ENCODE data around the gene DICER1. TPM values are rescaled to one million over a fixed set of nuclear protein-coding genes. Genes with fewer than 3 reads are reported as not detected.

Gene DICER1
- total and polyA plus RNA-seq, 2 experiments from 2014 or later, result 21.4 to 59.2 TPM

DNA sequence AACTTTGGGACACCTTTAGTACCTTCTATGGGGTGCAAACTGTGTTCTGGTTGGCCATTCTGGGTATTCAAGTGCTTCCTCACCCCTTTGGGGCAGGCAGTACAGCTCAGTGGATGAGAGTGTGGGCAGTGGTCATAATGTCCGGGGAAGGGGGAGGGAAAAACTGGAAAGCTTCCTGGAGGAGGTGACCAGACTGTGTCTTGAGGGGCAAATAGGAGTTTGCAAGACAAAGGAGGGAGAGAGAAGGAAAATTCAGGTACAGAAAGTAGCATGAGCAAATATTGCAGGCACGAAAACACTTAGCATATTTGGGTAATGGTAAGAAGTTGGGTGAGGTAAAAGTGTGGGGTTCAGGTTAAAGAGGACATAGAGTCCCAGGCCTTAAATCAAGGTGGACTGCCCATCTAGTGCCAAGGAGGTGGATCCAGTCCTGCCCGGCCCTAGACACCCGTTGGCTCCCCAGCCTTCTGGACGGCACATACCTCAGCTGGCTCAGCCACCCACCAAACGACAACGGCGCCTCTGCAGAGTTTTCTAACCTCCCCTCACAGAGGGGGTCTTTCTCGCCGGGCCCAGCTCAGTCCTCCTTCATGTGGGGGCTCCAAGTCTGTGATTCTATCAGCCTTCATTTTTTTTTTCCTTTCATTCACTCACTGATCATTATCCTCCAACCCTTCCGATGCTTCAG lies 86.4 kb downstream of the DICER1 start:
- no peak overlapping the region for H3K4me3 Mint-ChIP-seq
- Histone ChIP-seq H3K9me2 (ENCODE audit: insufficient read depth) (peaks cover 14% of the 10 kb centered on the region; the same call in 1 of the 2 replicates), H3F3A (replicated peaks; ENCODE audit: low read depth) (no peaks in the 10 kb centered on the region), H3K36me3 (ENCODE audit: insufficient read depth) (no peaks in the 10 kb centered on the region), H3K27me3 (ENCODE audit: insufficient read depth) (no peaks in the 10 kb centered on the region), H3K4me1 (ENCODE audit: insufficient read depth) (no peaks in the 10 kb centered on the region), H3K27ac (ENCODE audit: low read depth) (no peak overlapping the region), H3K4me3 (no peak overlapping the region), H3K79me2 (replicated peaks; ENCODE audit: insufficient read depth) (no peaks in the 10 kb centered on the region), H2AFZ (no peak overlapping the region), H3K4me2 (no peak overlapping the region), H4K20me1 (replicated peaks; ENCODE audit: insufficient read depth) (no peaks in the 10 kb centered on the region)
- ATAC-seq, result no peak
- H3K36me3 Mint-ChIP-seq (ENCODE audit: low read depth), result no peaks in the 10 kb centered on the region
- H3K9me3 Mint-ChIP-seq, result no peaks in the 10 kb centered on the region
- no peak overlapping the region; the same call in 1 of the 2 replicates for H3K27ac Mint-ChIP-seq
- no peak for DNase-seq (ENCODE audit: low spot score)
- TF ChIP-seq, protein P1, sequence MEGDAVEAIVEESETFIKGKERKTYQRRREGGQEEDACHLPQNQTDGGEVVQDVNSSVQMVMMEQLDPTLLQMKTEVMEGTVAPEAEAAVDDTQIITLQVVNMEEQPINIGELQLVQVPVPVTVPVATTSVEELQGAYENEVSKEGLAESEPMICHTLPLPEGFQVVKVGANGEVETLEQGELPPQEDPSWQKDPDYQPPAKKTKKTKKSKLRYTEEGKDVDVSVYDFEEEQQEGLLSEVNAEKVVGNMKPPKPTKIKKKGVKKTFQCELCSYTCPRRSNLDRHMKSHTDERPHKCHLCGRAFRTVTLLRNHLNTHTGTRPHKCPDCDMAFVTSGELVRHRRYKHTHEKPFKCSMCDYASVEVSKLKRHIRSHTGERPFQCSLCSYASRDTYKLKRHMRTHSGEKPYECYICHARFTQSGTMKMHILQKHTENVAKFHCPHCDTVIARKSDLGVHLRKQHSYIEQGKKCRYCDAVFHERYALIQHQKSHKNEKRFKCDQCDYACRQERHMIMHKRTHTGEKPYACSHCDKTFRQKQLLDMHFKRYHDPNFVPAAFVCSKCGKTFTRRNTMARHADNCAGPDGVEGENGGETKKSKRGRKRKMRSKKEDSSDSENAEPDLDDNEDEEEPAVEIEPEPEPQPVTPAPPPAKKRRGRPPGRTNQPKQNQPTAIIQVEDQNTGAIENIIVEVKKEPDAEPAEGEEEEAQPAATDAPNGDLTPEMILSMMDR (conservative IDR thresholded peaks at IDR 0.05; ENCODE audit: low read depth in 2 of 2), result no peak
- TF ChIP-seq ZNF114 (CRISPR knock-in tag; IDR thresholded peaks at IDR 0.05) (no peak), EZH2 (IDR thresholded peaks at IDR 0.05; ENCODE audit: low read depth, unreplicated experiment) (no peak), CREB1 (CRISPR knock-in tag; IDR thresholded peaks at IDR 0.05; ENCODE audit: low read depth) (no peak), ZNF331 (CRISPR knock-in tag; IDR thresholded peaks at IDR 0.05; ENCODE audit: low read depth) (no peak), POLR2AphosphoS5 (IDR thresholded peaks at IDR 0.05; ENCODE audit: low read depth) (no peak), JUNB (IDR thresholded peaks at IDR 0.05; ENCODE audit: unreplicated experiment) (no peak), STAT1 (IDR thresholded peaks at IDR 0.05; ENCODE audit: unreplicated experiment) (no peak), EZH2phosphoT487 (IDR thresholded peaks at IDR 0.05; ENCODE audit: unreplicated experiment) (no peak), NANOG (IDR thresholded peaks at IDR 0.05; ENCODE audit: borderline replicate concordance) (no peak)
- TF ChIP-seq, protein P2, sequence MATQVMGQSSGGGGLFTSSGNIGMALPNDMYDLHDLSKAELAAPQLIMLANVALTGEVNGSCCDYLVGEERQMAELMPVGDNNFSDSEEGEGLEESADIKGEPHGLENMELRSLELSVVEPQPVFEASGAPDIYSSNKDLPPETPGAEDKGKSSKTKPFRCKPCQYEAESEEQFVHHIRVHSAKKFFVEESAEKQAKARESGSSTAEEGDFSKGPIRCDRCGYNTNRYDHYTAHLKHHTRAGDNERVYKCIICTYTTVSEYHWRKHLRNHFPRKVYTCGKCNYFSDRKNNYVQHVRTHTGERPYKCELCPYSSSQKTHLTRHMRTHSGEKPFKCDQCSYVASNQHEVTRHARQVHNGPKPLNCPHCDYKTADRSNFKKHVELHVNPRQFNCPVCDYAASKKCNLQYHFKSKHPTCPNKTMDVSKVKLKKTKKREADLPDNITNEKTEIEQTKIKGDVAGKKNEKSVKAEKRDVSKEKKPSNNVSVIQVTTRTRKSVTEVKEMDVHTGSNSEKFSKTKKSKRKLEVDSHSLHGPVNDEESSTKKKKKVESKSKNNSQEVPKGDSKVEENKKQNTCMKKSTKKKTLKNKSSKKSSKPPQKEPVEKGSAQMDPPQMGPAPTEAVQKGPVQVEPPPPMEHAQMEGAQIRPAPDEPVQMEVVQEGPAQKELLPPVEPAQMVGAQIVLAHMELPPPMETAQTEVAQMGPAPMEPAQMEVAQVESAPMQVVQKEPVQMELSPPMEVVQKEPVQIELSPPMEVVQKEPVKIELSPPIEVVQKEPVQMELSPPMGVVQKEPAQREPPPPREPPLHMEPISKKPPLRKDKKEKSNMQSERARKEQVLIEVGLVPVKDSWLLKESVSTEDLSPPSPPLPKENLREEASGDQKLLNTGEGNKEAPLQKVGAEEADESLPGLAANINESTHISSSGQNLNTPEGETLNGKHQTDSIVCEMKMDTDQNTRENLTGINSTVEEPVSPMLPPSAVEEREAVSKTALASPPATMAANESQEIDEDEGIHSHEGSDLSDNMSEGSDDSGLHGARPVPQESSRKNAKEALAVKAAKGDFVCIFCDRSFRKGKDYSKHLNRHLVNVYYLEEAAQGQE (IDR thresholded peaks at IDR 0.05; ENCODE audit: unreplicated experiment), result no peak
- TF ChIP-seq, protein P3, sequence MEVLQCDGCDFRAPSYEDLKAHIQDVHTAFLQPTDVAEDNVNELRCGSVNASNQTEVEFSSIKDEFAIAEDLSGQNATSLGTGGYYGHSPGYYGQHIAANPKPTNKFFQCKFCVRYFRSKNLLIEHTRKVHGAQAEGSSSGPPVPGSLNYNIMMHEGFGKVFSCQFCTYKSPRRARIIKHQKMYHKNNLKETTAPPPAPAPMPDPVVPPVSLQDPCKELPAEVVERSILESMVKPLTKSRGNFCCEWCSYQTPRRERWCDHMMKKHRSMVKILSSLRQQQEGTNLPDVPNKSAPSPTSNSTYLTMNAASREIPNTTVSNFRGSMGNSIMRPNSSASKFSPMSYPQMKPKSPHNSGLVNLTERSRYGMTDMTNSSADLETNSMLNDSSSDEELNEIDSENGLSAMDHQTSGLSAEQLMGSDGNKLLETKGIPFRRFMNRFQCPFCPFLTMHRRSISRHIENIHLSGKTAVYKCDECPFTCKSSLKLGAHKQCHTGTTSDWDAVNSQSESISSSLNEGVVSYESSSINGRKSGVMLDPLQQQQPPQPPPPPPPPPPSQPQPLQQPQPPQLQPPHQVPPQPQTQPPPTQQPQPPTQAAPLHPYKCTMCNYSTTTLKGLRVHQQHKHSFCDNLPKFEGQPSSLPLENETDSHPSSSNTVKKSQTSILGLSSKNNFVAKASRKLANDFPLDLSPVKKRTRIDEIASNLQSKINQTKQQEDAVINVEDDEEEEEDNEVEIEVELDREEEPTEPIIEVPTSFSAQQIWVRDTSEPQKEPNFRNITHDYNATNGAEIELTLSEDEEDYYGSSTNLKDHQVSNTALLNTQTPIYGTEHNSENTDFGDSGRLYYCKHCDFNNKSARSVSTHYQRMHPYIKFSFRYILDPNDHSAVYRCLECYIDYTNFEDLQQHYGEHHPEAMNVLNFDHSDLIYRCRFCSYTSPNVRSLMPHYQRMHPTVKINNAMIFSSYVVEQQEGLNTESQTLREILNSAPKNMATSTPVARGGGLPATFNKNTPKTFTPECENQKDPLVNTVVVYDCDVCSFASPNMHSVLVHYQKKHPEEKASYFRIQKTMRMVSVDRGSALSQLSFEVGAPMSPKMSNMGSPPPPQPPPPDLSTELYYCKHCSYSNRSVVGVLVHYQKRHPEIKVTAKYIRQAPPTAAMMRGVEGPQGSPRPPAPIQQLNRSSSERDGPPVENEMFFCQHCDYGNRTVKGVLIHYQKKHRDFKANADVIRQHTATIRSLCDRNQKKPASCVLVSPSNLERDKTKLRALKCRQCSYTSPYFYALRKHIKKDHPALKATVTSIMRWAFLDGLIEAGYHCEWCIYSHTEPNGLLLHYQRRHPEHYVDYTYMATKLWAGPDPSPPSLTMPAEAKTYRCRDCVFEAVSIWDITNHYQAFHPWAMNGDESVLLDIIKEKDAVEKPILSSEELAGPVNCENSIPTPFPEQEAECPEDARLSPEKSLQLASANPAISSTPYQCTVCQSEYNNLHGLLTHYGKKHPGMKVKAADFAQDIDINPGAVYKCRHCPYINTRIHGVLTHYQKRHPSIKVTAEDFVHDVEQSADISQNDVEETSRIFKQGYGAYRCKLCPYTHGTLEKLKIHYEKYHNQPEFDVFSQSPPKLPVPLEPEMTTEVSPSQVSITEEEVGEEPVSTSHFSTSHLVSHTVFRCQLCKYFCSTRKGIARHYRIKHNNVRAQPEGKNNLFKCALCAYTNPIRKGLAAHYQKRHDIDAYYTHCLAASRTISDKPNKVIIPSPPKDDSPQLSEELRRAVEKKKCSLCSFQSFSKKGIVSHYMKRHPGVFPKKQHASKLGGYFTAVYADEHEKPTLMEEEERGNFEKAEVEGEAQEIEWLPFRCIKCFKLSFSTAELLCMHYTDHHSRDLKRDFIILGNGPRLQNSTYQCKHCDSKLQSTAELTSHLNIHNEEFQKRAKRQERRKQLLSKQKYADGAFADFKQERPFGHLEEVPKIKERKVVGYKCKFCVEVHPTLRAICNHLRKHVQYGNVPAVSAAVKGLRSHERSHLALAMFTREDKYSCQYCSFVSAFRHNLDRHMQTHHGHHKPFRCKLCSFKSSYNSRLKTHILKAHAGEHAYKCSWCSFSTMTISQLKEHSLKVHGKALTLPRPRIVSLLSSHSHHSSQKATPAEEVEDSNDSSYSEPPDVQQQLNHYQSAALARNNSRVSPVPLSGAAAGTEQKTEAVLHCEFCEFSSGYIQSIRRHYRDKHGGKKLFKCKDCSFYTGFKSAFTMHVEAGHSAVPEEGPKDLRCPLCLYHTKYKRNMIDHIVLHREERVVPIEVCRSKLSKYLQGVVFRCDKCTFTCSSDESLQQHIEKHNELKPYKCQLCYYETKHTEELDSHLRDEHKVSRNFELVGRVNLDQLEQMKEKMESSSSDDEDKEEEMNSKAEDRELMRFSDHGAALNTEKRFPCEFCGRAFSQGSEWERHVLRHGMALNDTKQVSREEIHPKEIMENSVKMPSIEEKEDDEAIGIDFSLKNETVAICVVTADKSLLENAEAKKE (CRISPR knock-in tag; IDR thresholded peaks at IDR 0.05), result no peak
- TF ChIP-seq, protein P4, sequence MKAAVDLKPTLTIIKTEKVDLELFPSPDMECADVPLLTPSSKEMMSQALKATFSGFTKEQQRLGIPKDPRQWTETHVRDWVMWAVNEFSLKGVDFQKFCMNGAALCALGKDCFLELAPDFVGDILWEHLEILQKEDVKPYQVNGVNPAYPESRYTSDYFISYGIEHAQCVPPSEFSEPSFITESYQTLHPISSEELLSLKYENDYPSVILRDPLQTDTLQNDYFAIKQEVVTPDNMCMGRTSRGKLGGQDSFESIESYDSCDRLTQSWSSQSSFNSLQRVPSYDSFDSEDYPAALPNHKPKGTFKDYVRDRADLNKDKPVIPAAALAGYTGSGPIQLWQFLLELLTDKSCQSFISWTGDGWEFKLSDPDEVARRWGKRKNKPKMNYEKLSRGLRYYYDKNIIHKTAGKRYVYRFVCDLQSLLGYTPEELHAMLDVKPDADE (IDR thresholded peaks at IDR 0.05), result no peak
- no peaks in the 10 kb centered on the region; the same call in 1 of the 3 replicates for H3K4me1 Mint-ChIP-seq
- H3K27me3 Mint-ChIP-seq (ENCODE audit: insufficient read depth, low read depth, poor library complexity), result peaks cover 3% of the 10 kb centered on the region
